Measurements from ENCODE around the gene MEIOSIN. TPM values are rescaled to one million over a fixed set of nuclear protein-coding genes. Genes with fewer than 3 reads are reported as not detected.

The MEIOSIN gene
- total RNA-seq, 4 donors from 2014 or later, result not detected

GRCh38 chr19:45785781-45786532 lies 52.7 kb downstream of the MEIOSIN start:
- peaks cover 0 to 58% (median 0%) of the 10 kb centered on the region in 3 donors for H3K36me3 ChIP-seq
- H3K9me3 ChIP-seq, result no peaks in the 10 kb centered on the region
- TF ChIP-seq POLR2A (IDR thresholded peaks at IDR 0.05), result no peak
- TF ChIP-seq, protein P1, sequence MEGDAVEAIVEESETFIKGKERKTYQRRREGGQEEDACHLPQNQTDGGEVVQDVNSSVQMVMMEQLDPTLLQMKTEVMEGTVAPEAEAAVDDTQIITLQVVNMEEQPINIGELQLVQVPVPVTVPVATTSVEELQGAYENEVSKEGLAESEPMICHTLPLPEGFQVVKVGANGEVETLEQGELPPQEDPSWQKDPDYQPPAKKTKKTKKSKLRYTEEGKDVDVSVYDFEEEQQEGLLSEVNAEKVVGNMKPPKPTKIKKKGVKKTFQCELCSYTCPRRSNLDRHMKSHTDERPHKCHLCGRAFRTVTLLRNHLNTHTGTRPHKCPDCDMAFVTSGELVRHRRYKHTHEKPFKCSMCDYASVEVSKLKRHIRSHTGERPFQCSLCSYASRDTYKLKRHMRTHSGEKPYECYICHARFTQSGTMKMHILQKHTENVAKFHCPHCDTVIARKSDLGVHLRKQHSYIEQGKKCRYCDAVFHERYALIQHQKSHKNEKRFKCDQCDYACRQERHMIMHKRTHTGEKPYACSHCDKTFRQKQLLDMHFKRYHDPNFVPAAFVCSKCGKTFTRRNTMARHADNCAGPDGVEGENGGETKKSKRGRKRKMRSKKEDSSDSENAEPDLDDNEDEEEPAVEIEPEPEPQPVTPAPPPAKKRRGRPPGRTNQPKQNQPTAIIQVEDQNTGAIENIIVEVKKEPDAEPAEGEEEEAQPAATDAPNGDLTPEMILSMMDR (IDR thresholded peaks at IDR 0.05), result no peak
- H3K4me3 ChIP-seq, result no peak overlapping the region
- H3K27me3 ChIP-seq, result no peaks in the 10 kb centered on the region
- DNase-seq, result peak in 1 of 3 donors; percentile 46
- H3K4me1 ChIP-seq, result peaks cover 0 to 29% (median under 1%) of the 10 kb centered on the region in 4 donors
- no peak overlapping the region for H3K27ac ChIP-seq

DNA sequence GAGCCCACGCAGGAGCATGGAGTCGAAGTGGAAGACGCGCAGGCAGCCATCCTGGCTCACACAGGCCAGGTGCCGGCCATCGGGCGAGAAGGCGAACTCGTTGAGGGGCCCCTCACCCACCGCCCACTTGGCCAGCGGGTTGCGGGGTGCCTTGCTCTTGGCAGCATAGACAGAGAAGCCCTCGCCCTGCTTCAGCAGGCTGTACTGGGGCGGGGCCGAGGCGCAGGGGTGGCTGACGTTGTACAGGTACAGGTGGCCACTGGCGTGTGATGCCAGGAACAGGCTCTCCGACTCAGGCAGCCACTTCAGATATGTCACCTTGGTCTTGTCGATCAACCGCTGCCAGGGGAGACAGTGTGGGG lies 53.3 kb downstream of the MEIOSIN start:
- Histone ChIP-seq H3K27me3 (no peaks in the 10 kb centered on the region), H3K36me3 (peaks cover 0 to 58% (median 0%) of the 10 kb centered on the region in 3 donors), H3K27ac (no peak overlapping the region), H3K9me3 (no peaks in the 10 kb centered on the region), H3K4me1 (peaks cover 2 to 29% (median 5%) of the 10 kb centered on the region in 4 donors), H3K4me3 (no peak overlapping the region)
- no peak for DNase-seq
- TF ChIP-seq, protein P1 (IDR thresholded peaks at IDR 0.05), result no peak
- TF ChIP-seq POLR2A (IDR thresholded peaks at IDR 0.05), result no peak

DNA sequence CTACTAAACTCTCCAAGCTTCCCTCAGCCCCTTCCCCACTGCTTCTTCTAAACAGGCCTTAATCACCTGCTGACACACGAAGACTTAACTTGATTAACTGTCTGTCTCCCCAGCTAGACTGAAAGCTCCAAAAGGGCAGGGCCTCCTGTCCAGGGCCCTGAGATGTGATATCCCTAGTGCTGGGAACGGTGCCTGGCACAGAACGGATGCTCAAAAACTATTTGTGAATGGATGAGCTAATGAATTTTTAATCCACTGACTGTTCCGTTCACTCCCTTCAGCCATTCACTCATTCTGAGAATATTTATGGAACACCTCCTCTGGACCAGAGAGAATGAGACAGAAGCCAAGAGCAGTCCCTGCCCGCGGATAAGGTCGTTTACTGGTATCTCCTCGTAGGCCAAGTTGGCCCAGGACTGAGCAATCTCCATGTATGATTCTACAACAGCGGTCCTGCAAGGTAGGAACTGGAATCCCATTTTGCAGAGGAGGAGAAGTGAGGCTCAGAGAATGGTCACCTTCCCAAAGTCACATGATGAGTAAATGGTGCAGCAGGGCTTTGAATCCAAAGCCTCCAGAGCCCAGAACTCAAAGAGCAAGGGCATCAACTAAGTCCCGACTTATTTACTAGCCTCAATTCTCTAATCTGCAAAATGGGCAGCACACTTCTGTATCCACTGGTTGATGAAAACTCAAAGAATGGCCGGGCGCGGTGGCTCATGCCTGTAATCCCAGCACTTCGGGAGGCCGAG lies 56.0 kb downstream of the MEIOSIN start:
- no peak for DNase-seq
- Histone ChIP-seq H3K27ac (no peak overlapping the region), H3K4me1 (peaks cover 4 to 20% (median 15%) of the 10 kb centered on the region in 4 donors), H3K27me3 (no peaks in the 10 kb centered on the region), H3K4me3 (no peak overlapping the region), H3K36me3 (peaks cover 0 to 58% (median 0%) of the 10 kb centered on the region in 3 donors), H3K9me3 (no peaks in the 10 kb centered on the region)
- TF ChIP-seq, protein P1 (IDR thresholded peaks at IDR 0.05), result no peak
- TF ChIP-seq POLR2A (IDR thresholded peaks at IDR 0.05), result no peak

DNA sequence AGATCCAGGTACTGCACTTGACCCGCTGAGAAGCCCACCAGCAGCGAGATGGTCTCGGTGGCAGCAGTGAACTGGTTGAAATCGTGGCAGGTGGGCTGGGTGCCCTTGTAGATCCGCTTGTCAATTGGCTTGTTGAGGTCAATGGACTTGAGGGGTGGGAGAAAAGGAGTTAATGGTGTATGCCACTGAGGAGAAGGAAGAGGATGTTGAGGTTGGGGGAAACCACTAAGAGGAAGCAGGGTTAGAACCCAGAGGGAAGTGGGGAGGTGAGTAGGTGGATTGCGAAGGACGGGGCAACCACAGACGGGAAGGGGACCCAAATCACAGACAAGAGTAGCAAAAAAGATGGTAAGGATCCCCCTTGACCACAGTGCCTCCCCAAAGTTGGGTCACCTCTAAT lies 57.7 kb downstream of the MEIOSIN start:
- Histone ChIP-seq H3K27ac (no peak overlapping the region), H3K4me1 (peaks cover 4 to 18% (median 15%) of the 10 kb centered on the region in 4 donors), H3K36me3 (peaks cover 0 to 48% (median 0%) of the 10 kb centered on the region in 3 donors), H3K9me3 (no peaks in the 10 kb centered on the region), H3K4me3 (no peak overlapping the region), H3K27me3 (no peaks in the 10 kb centered on the region)
- TF ChIP-seq POLR2A (IDR thresholded peaks at IDR 0.05), result no peak
- TF ChIP-seq, protein P1 (IDR thresholded peaks at IDR 0.05), result no peak
- peak; percentile 43 to 61 (median 54) for DNase-seq

DNA sequence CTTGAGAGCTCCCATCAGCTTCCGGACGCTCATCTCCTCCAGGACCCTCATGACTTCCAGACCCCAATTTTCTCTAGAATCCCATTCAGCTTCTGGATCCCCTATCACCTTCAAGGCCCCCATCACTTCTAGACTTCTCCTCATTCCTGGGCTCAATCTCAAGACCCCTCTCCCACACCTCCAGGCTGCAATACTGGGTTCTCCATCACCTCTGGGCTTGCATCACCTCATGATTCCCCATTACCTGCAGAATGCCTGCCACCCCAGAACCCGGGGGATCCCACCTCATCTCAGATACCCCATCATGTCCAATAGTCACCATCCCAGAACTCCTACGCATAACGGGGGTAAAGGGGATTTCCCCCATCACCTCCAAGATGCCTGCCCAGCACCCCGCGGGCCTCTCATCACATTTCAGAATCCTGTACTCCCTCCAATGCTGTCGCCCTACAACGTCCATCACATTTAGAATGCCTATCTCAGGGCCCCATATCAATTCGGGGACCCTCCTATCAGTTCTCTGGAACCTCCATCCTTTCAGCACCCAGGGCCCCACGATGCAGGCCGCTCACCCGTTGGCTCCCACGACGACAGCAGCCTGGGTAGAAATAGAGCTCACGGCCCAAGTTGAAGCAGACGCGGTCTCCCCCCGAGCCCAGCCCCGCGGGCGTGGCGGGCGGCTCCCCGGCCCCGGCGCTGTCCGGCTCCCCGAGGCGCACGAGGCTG lies 58.7 kb downstream of the MEIOSIN start:
- DNase-seq, result no peak
- Histone ChIP-seq H3K4me1 (peaks cover 4 to 18% (median 15%) of the 10 kb centered on the region in 4 donors), H3K4me3 (peak overlapping the region; percentile 78 to 95 (median 83)), H3K27ac (peak overlapping the region; percentile 70 to 82 (median 76)), H3K36me3 (peaks cover 0 to 38% (median 0%) of the 10 kb centered on the region in 3 donors), H3K27me3 (no peaks in the 10 kb centered on the region), H3K9me3 (no peaks in the 10 kb centered on the region)
- TF ChIP-seq POLR2A (IDR thresholded peaks at IDR 0.05), result no peak
- TF ChIP-seq, protein P1 (IDR thresholded peaks at IDR 0.05), result no peak

Data from Peyer's patch (tissue), 4 donors.